Vagina (tissue), 2 donors: ENCODE results near the gene PIP5K1C.

Experiments used
- POLR2A ChIP-seq, 2 donors: fragments of 450-650 bp; IDR thresholded peaks; one replicate each; pipeline ENCODE4 v1.6.1; 2017; ENCODE audit warnings: antibody characterized with exemption in 2 of 2, mild to moderate bottlenecking in 2 of 2, moderate library complexity in 2 of 2
- POLR2AphosphoS5 ChIP-seq, 2 donors: sonication (generic); formaldehyde crosslinking; IDR thresholded peaks; one replicate each; pipeline ENCODE4 v1.9.0; 2017; ENCODE audit warnings: antibody characterized with exemption in 2 of 2, mild to moderate bottlenecking in 2 of 2, low read depth in 1 of 2; ENCODE audit not compliant: insufficient read depth in 1 of 2

- TF ChIP-seq POLR2AphosphoS5 (IDR thresholded peaks at IDR 0.05; ENCODE audit: insufficient read depth in 1 of 2, low read depth in 1 of 2) (peak in 1 of 2 donors; percentile 50), POLR2A (IDR thresholded peaks at IDR 0.05) (no peak)
Measured at GRCh38 chr19:3618144-3618810, 82.0 kb downstream of the PIP5K1C start.
